A549 (cell line): ENCODE data around the gene MAD1L1. TPM values are rescaled to one million over a fixed set of nuclear protein-coding genes. Genes with fewer than 3 reads are reported as not detected.

Experiments used
- ATAC-seq, 2 experiments: fragments of 200-7000 bp in 1 of 2; fragments of >200 bp in 1 of 2; cut with Nextera tagmentation in 1 of 2; cut with Tn5 transposase in 1 of 2; 3 replicates each; pipeline versions ENCODE4 v1.8.0 to v1.9.1; 2018 to 2020; ENCODE audit warnings: mild to moderate bottlenecking in 1 of 2, moderate library complexity in 1 of 2
- CTCF ChIA-PET: fragments of 300-600 bp; sonication (Branson Sonifier 250); formaldehyde crosslinking; extraction: SDS; loops from one replicate; lab custom pipeline; 2021; ENCODE audit warnings: antibody characterized with exemption, inconsistent platforms; lab: Yijun Ruan, JAX
- POLR2A ChIA-PET: fragments of 350-600 bp; formaldehyde crosslinking; extraction: SDS; loops from one replicate; lab custom pipeline; 2021; ENCODE audit warnings: antibody characterized with exemption, inconsistent platforms; lab: Yijun Ruan, JAX
- DNase-seq, 2 experiments: peaks; one replicate each; pipeline versions ENCODE4 v3.0.0 to v3.0.0-alpha.2; 2011 to 2016; ENCODE audit warnings: low read depth in 1 of 2, low spot score in 1 of 2
- FAIRE-seq: peaks from 2 replicates; lab custom pipeline; 2011; peaks lifted over from hg19 to GRCh38; lab: Jason Lieb, UNC
- H3K27ac ChIP-seq, 2 experiments: fragments of >200 bp; sonication (Bioruptor Twin); formaldehyde crosslinking; 3 replicates each; pipeline ENCODE4 v1.5.1; 2016 to 2017
- H3K4me1 ChIP-seq: fragments of >200 bp; sonication (Bioruptor Twin); formaldehyde crosslinking; 3 replicates; pipeline ENCODE4 v1.6.1; 2016
- H3K4me2 ChIP-seq: fragments of >200 bp; sonication (Bioruptor Twin); formaldehyde crosslinking; 3 replicates; pipeline ENCODE4 v1.6.1; 2016
- H3K4me3 ChIP-seq: fragments of >200 bp; sonication (Bioruptor Twin); formaldehyde crosslinking; 3 replicates; pipeline ENCODE4 v1.5.1; 2016
- H3K9me3 ChIP-seq: fragments of >200 bp; sonication (Bioruptor Twin); formaldehyde crosslinking; 3 replicates; pipeline ENCODE4 v1.6.1; 2016
- FOSL2 ChIP-seq, 2 experiments: fragments of 450-650 bp in 1 of 2; fragments of >200 bp in 1 of 2; sonication (Bioruptor Twin) in 1 of 2; formaldehyde crosslinking; IDR thresholded peaks; 2 replicates each; pipeline versions ENCODE4 v1.5.0 to v1.6.1; 2016 to 2020; ENCODE audit warnings: mild to moderate bottlenecking in 1 of 2, moderate library complexity in 1 of 2
- FOXS1 ChIP-seq: fragments of 250-450 bp; sonication (Bioruptor Pico); IDR thresholded peaks from 2 replicates; pipeline ENCODE4 v1.5.0; 2020; ENCODE audit warnings: mild to moderate bottlenecking, moderate library complexity
- HOXA7 ChIP-seq: fragments of 250-450 bp; sonication (Bioruptor Pico); IDR thresholded peaks from 2 replicates; pipeline ENCODE4 v1.5.0; 2020; ENCODE audit warnings: mild to moderate bottlenecking, moderate library complexity
- JUN ChIP-seq, 2 experiments: fragments of >200 bp; sonication (Bioruptor Twin); formaldehyde crosslinking; IDR thresholded peaks; 2 replicates in 1 of 2; 3 replicates in 1 of 2; pipeline ENCODE4 v1.6.1; 2016 to 2017
- JUNB ChIP-seq: fragments of >200 bp; sonication (Bioruptor Twin); formaldehyde crosslinking; IDR thresholded peaks from 2 replicates; pipeline ENCODE4 v1.6.1; 2016
- KDM1A ChIP-seq: fragments of 200-600 bp; sonication (generic); IDR thresholded peaks from 2 replicates; pipeline ENCODE4 v1.6.1; 2016; ENCODE audit warnings: low read depth, mild to moderate bottlenecking
- MAFK ChIP-seq: fragments of 450-650 bp; IDR thresholded peaks from 2 replicates; pipeline ENCODE4 v1.6.1; 2014; ENCODE audit not compliant: partially characterized antibody
- MAZ ChIP-seq: fragments of 150-350 bp; IDR thresholded peaks from 2 replicates; pipeline ENCODE4 v1.6.1; 2014; ENCODE audit warnings: antibody characterized with exemption, low read depth, low read length, borderline replicate concordance
- NFE2L2 ChIP-seq: fragments of 150-350 bp; conservative IDR thresholded peaks from 2 replicates; pipeline ENCODE4 v1.6.1; 2014; ENCODE audit warnings: low read length
- NR3C1 ChIP-seq: fragments of >200 bp; sonication (Bioruptor Twin); formaldehyde crosslinking; IDR thresholded peaks from 3 replicates; pipeline ENCODE4 v1.6.1; 2017
- POLR2A ChIP-seq: IDR thresholded peaks from 2 replicates; pipeline ENCODE4 v1.6.1; 2012; ENCODE audit warnings: mild to moderate bottlenecking, low read length
- POLR2AphosphoS2 ChIP-seq: conservative IDR thresholded peaks from 2 replicates; pipeline ENCODE4 v1.6.1; 2012; ENCODE audit warnings: low read length, improper control_type of control experiment, inconsistent platforms
- RCOR1 ChIP-seq: fragments of 150-350 bp; IDR thresholded peaks from 2 replicates; pipeline ENCODE4 v1.6.1; 2014; ENCODE audit warnings: antibody characterized with exemption, low read length, low read depth
- RNF2 ChIP-seq: fragments of 200-600 bp; sonication (generic); IDR thresholded peaks from 2 replicates; pipeline ENCODE4 v1.6.1; 2016; ENCODE audit warnings: low read depth, mild to moderate bottlenecking, antibody characterized with exemption, moderate library complexity, borderline replicate concordance
- SMC3 ChIP-seq: fragments of >200 bp; sonication (Bioruptor Twin); formaldehyde crosslinking; IDR thresholded peaks from 3 replicates; pipeline ENCODE4 v1.6.1; 2018; ENCODE audit warnings: inconsistent platforms
- TFCP2L1 ChIP-seq: fragments of 250-450 bp; sonication (Bioruptor Pico); IDR thresholded peaks from 2 replicates; pipeline ENCODE4 v1.5.0; 2021; ENCODE audit warnings: mild to moderate bottlenecking
- ZFP36 ChIP-seq: fragments of 450-650 bp; IDR thresholded peaks from 2 replicates; pipeline ENCODE4 v1.6.1; 2014; ENCODE audit warnings: borderline replicate concordance; ENCODE audit not compliant: partially characterized antibody
- ZSCAN20 ChIP-seq: fragments of 250-450 bp; sonication (Bioruptor Pico); IDR thresholded peaks from 2 replicates; pipeline ENCODE4 v1.8.0; 2022; ENCODE audit warnings: mild to moderate bottlenecking, moderate library complexity
- WGBS: methylation state at CpG from one replicate; pipeline ENCODE4 v1.1.6; 2017; ENCODE audit errors: missing lambda C conversion rate; 5-methylcytosine and 5-hydroxymethylcytosine counted together
- polyA plus RNA-seq, 4 experiments: library from polyadenylated mRNA; depleted of rRNA in 3 of 4; stranded (reverse); fragments of >200 nt; fragmentation: RNase III in 1 of 4; extraction: RNeasy Plus Mini Kit Qiagen cat#74134 plus additional on column Dnase treatment in 1 of 4; gene quantifications; 2 replicates in 3 of 4; 3 replicates in 1 of 4; pipeline ENCODE4 v1.2.3, GENCODE V29; 2011 to 2017
- TF ChIP-seq, protein P1 (sequence below): IDR thresholded peaks from 2 replicates; pipeline ENCODE4 v1.6.1; 2012
- TF ChIP-seq, protein P2 (sequence below): fragments of 200-600 bp; sonication (generic); IDR thresholded peaks from 2 replicates; pipeline ENCODE4 v1.6.1; 2016; ENCODE audit warnings: antibody characterized with exemption, mild to moderate bottlenecking, moderate library complexity
- TF ChIP-seq, protein P3 (sequence below): fragments of >200 bp; sonication (Bioruptor Twin); formaldehyde crosslinking; IDR thresholded peaks from 3 replicates; pipeline ENCODE4 v1.6.1; 2016
- TF ChIP-seq, protein P4 (sequence below): fragments of 250-450 bp; sonication (Bioruptor Pico); IDR thresholded peaks from 2 replicates; pipeline ENCODE4 v1.5.0; 2020; ENCODE audit warnings: low read depth, mild to moderate bottlenecking, moderate library complexity

MAD1L1 gene
- polyA plus RNA-seq, 2 of the 4 experiments (the other 2 are of a cell fraction), result 13.6 to 16.6 TPM

DNA sequence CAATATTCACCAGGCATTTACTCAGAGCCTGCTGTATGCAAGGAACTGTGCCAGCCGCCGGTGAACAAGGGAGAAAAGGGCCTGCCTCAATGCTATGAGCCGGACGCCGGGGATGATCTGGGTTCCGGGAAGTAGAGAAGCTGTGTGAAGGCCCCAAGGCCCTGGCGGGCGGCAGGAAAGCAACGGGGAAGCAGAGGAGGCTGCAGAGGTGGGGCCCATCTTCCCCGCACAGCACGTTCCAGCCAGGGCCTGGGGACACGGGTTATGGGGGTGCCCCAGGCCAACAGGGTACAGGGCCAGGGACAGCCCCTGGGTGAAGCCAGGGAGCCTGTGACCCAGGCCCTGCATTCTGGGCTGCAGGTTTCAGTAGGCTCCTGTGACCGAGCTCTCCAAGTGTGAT, 179.3 kb downstream of the MAD1L1 start:
- no peaks in the 10 kb centered on the region for H3K4me1 ChIP-seq
- TF ChIP-seq, protein P1, sequence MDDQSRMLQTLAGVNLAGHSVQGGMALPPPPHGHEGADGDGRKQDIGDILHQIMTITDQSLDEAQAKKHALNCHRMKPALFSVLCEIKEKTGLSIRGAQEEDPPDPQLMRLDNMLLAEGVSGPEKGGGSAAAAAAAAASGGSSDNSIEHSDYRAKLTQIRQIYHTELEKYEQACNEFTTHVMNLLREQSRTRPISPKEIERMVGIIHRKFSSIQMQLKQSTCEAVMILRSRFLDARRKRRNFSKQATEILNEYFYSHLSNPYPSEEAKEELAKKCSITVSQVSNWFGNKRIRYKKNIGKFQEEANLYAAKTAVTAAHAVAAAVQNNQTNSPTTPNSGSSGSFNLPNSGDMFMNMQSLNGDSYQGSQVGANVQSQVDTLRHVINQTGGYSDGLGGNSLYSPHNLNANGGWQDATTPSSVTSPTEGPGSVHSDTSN, result no peak
- no peak for TF ChIP-seq POLR2AphosphoS2
- TF ChIP-seq, protein P2, sequence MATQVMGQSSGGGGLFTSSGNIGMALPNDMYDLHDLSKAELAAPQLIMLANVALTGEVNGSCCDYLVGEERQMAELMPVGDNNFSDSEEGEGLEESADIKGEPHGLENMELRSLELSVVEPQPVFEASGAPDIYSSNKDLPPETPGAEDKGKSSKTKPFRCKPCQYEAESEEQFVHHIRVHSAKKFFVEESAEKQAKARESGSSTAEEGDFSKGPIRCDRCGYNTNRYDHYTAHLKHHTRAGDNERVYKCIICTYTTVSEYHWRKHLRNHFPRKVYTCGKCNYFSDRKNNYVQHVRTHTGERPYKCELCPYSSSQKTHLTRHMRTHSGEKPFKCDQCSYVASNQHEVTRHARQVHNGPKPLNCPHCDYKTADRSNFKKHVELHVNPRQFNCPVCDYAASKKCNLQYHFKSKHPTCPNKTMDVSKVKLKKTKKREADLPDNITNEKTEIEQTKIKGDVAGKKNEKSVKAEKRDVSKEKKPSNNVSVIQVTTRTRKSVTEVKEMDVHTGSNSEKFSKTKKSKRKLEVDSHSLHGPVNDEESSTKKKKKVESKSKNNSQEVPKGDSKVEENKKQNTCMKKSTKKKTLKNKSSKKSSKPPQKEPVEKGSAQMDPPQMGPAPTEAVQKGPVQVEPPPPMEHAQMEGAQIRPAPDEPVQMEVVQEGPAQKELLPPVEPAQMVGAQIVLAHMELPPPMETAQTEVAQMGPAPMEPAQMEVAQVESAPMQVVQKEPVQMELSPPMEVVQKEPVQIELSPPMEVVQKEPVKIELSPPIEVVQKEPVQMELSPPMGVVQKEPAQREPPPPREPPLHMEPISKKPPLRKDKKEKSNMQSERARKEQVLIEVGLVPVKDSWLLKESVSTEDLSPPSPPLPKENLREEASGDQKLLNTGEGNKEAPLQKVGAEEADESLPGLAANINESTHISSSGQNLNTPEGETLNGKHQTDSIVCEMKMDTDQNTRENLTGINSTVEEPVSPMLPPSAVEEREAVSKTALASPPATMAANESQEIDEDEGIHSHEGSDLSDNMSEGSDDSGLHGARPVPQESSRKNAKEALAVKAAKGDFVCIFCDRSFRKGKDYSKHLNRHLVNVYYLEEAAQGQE, result no peak
- TF ChIP-seq, all 56 proteins: peak for 0
- Histone ChIP-seq H3K27ac (no peak overlapping the region), H3K9me3 (no peaks in the 10 kb centered on the region), H3K4me2 (no peak overlapping the region), H3K4me3 (no peak overlapping the region)
- ATAC-seq, result no peak
- POLR2A ChIA-PET, result no interaction called here
- no peak for DNase-seq
- no peak for FAIRE-seq
- CTCF ChIA-PET, result interaction anchor here (0.8 kb wide), 1 partner anchor 21 kb away, joined by 3 read pairs; no protein-coding TSS in a partner anchor
- 94% methylated on average over 10 of the region's 13 CpGs for WGBS

DNA sequence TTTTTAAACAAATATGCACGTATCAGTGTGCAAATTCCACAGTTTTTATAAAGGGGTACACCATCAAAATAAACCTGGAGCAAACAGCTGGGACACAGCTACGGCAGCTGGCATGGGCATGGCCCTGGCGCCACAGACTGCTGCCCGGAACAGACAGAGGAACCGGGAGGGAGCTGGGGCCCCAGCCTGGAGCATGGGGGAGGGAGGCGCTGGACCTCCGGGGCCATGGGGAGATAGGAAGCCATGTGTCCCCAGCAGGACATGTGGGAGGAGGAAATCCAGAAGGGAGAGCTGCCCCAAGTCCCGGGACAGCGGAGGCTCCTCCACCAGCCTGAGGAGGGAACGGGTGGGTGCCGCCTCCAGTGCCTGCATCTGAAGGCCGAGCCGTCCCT, 180.1 kb downstream of the MAD1L1 start:
- DNase-seq, result no peak
- TF ChIP-seq MAZ (no peak), POLR2A (no peak), POLR2AphosphoS2 (no peak), SMC3 (no peak), NR3C1 (no peak), JUNB (no peak), MAFK (no peak), HOXA7 (CRISPR knock-in tag) (no peak), ZFP36 (no peak), FOXS1 (CRISPR knock-in tag) (no peak), FOSL2 (IDR thresholded peaks at IDR 0.05) (no peak), FOSL2 (CRISPR knock-in tag; IDR thresholded peaks at IDR 0.05) (no peak)
- TF ChIP-seq, protein P3, sequence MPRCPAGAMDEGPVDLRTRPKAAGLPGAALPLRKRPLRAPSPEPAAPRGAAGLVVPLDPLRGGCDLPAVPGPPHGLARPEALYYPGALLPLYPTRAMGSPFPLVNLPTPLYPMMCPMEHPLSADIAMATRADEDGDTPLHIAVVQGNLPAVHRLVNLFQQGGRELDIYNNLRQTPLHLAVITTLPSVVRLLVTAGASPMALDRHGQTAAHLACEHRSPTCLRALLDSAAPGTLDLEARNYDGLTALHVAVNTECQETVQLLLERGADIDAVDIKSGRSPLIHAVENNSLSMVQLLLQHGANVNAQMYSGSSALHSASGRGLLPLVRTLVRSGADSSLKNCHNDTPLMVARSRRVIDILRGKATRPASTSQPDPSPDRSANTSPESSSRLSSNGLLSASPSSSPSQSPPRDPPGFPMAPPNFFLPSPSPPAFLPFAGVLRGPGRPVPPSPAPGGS, result no peak
- TF ChIP-seq, all 56 proteins: peak for 0
- ChIA-PET CTCF (interaction anchor here (0.8 to 1.2 kb wide), 2 partner anchors 20 to 52 kb away, joined by 3 read pairs; no protein-coding TSS in a partner anchor), POLR2A (no interaction called here)
- H3K4me1 ChIP-seq, result no peaks in the 10 kb centered on the region
- 87% methylated on average over 11 of the region's 13 CpGs for whole genome bisulfite sequencing
- FAIRE-seq (no peak), ATAC-seq (no peak)
- H3K9me3 ChIP-seq, result no peaks in the 10 kb centered on the region
- no peak overlapping the region for H3K27ac ChIP-seq
- H3K4me3 ChIP-seq, result no peak overlapping the region
- H3K4me2 ChIP-seq, result no peak overlapping the region

DNA sequence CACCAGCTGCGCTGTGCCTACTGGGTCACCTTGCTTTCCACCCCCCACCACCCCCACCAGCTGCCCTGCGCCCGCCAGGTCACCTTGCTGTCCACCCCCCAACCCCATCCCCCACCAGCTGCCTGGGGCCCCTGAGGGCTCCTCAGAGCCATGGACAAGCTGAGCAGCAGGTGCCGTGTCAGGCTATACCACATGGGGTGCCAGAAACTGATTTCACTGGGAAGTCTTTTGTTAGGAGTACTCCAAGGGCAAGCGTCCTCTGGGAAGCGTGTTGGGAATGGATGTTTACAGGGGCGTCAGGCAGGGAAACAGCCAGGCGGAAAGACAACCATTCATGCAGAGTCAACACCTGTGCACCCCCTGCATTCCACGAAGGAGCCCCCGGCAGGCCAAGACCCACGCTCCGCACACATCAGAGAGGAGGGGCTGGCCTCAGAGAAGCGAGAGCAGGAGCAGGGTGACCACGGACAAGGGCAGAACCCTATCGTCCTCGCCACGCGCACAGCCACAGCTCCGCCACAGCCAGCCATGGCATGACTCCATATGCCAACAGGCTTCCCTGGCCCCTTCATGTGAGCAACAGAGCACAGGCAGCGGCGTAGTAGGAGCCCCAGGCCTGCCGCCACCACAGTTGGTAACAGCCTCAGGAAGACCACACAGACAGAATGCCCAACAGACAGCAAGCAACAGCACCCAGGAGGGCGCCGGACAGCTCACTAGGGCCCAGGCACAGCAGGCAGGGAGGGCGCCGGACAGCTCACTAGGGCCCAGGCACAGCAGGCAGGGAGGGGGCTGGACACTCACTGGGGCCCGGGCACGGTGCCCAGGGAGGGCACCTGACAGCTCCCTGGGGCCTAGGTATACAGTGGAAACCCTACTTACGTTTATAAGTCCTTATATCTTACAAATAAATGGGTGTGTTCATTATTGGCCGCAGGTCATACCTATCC, 180.8 kb downstream of the MAD1L1 start:
- no peak overlapping the region for H3K4me3 ChIP-seq
- no peaks in the 10 kb centered on the region for H3K9me3 ChIP-seq
- H3K27ac ChIP-seq, result no peak overlapping the region
- CTCF ChIA-PET, result interaction anchor here (0.8 to 1.2 kb wide), 2 partner anchors 20 to 52 kb away, joined by 3 read pairs; no protein-coding TSS in a partner anchor
- no peak for ATAC-seq
- no peak for DNase-seq
- POLR2A ChIA-PET, result no interaction called here
- no peak for FAIRE-seq
- 91% methylated on average over 24 of the region's 30 CpGs for WGBS
- H3K4me1 ChIP-seq, result no peaks in the 10 kb centered on the region
- no peak overlapping the region for H3K4me2 ChIP-seq
- TF ChIP-seq RNF2 (no peak), FOXS1 (CRISPR knock-in tag) (no peak), NFE2L2 (no peak), TFCP2L1 (no peak), SMC3 (no peak), ZSCAN20 (CRISPR knock-in tag) (no peak), RCOR1 (no peak), NR3C1 (no peak), KDM1A (no peak), HOXA7 (CRISPR knock-in tag) (no peak), JUN (IDR thresholded peaks at IDR 0.05) (no peak)
- TF ChIP-seq, protein P3, result no peak
- TF ChIP-seq, protein P1, result no peak
- TF ChIP-seq, protein P4, sequence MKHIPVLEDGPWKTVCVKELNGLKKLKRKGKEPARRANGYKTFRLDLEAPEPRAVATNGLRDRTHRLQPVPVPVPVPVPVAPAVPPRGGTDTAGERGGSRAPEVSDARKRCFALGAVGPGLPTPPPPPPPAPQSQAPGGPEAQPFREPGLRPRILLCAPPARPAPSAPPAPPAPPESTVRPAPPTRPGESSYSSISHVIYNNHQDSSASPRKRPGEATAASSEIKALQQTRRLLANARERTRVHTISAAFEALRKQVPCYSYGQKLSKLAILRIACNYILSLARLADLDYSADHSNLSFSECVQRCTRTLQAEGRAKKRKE (CRISPR knock-in tag), result no peak
